ENCODE data around the gene DUS1L.

DNA sequence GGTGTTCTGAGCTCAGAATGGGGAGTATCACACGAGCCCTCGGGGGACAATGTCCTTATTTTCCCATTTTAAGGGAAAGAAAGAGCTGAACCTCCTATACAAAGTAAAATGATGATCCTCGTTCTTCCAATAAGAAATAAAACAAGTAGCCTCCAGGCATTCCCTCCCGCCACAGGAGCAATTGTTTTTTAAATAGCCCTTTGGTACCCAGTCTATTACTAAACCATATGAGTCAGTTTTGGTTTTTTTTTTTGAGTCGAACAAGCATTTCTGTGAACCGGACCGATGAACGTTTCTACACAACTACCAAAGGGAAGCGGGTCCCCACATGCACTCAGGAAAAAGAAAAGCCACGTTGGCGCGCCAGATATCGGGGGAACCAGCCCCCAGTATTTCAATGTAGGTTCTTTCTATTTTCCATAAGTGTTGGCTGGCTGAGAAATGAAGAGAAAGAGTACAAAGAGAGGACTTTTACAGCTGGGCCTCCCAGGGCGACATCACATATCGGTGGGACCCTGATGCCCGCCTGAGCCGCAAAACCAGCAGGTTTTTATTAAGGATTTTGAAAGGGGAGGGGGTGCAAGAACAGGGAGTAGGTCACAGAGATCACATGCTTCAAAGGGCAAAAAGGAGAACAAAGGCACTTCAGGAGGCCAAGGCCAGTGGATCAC lies 24.3 kb downstream of the DUS1L start:
- TF ChIP-seq POU6F1 (CRISPR knock-in tag; IDR thresholded peaks at IDR 0.05; ENCODE audit: borderline replicate concordance, low read depth) (no peak), CSDC2 (CRISPR knock-in tag; IDR thresholded peaks at IDR 0.05) (no peak), ISL1 (CRISPR knock-in tag; IDR thresholded peaks at IDR 0.05) (no peak), RARB (CRISPR knock-in tag; IDR thresholded peaks at IDR 0.05) (no peak), ZFP3 (CRISPR knock-in tag; IDR thresholded peaks at IDR 0.05) (no peak), CSRNP3 (CRISPR knock-in tag; IDR thresholded peaks at IDR 0.05) (no peak), SNAI2 (CRISPR knock-in tag; IDR thresholded peaks at IDR 0.05) (no peak)
